ENCODE measurements around the gene ADGRA1.

GRCh38 chr10:133164816-133165555 is 77.3 kb downstream of the ADGRA1 start:
- TF ChIP-seq CTCF (conservative IDR thresholded peaks at IDR 0.05; ENCODE audit: low read length) (no peak), EZH2phosphoT487 (IDR thresholded peaks at IDR 0.05; ENCODE audit: borderline replicate concordance, low read depth, low read length) (no peak)
